Ammon's horn (tissue), 1 donor: ENCODE measurements around the gene MS4A18.
A peak's percentile ranks its signal among the peaks of the same experiment; 100 is the strongest.

ENCODE experiments used
- DNase-seq: peaks from one replicate; pipeline ENCODE4 v3.0.0-alpha.2; 2016; ENCODE audit warnings: low spot score

The MS4A18 gene

GRCh38 chr11:60786811-60787567, 62.5 kb downstream of the MS4A18 start:
- peak; percentile 19 for DNase-seq

GRCh38 chr11:60788401-60789125, 64.0 kb downstream of the MS4A18 start:
- DNase-seq: no peak

DNA sequence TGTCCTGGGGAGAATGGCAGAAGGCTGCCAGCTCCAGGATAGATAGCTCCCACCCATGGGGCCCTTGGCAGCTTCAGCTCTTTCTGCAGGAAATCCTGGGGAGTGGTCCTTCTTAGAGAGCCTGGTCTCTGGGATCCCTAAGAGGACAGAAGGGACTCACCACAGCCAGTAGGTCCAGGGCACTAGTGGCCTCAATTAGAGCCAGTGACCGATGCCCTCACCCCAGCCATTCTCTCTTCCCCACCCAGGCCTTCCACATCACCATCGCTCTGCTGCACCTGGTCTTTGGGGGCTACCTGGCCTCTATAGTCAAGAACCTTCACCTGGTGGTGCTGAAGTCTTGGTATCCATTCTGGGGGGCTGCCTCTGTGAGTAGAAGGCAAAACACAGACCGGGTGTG, 66.2 kb downstream of the MS4A18 start:
- no peak for DNase-seq

GRCh38 chr11:60791153-60791933, 66.8 kb downstream of the MS4A18 start:
- no peak for DNase-seq

GRCh38 chr11:60792521-60792920, 68.0 kb downstream of the MS4A18 start:
- DNase-seq: no peak
